GM18519 (cell line): ENCODE measurements around the gene MED27.
"Not testable (repeated sequence)": the region's sequence is repeated elsewhere in the genome, so short reads cannot be mapped to it uniquely, and the experiment has no call there.

Experiments used
- ATAC-seq: cut with Tn5 transposase; IDR thresholded peaks from one replicate; pipeline ENCODE4 v1.9.1; 2021; ENCODE audit warnings: mild to moderate bottlenecking, moderate library complexity; ENCODE audit not compliant: unreplicated experiment, low FRiP score

Gene MED27

GRCh38 chr9:132020820-132021510, 58.7 kb downstream of the MED27 start:
- no peak for ATAC-seq

DNA sequence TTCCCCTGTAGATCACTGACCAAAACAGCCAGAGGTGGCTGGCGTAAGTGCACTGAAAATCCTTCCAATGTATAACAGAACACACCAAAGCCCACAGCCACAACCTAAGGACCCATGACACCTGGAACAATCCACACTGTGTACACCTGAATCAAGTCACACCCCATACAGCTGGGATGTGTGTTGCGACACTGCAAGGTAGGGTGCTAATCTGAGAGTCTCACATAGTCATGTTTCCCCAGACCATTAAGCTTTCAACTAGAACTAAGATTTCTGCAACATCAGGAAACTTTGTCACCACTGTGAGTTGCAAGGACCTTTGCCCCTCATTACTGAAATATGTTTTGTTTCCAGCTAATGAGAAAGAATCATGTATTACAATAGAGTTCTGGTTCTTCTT, 59.4 kb downstream of the MED27 start:
- ATAC-seq = no peak

DNA sequence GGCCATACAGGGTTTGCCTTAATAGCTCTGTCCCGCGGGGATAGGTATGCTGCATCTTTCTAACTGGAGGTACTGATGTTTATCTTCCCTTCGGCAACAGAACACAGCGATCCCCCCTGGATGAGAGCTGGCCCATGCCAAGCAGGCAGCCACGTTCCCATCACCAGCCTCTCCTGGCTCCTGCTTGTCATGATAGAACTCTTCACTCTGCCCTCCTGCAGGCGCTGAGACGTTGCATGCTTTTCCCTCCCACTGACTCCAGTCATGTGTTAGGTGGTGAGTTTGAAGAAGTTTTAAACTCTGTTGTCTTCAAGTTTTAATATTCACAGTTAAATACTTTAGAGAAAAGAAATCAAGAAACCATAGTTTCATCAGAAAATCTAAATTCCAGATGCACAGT, 60.0 kb downstream of the MED27 start:
- no peak for ATAC-seq

GRCh38 chr9:132018957-132019405, 60.7 kb downstream of the MED27 start:
- ATAC-seq = no peak

GRCh38 chr9:132016456-132016855, 63.2 kb downstream of the MED27 start:
- no peak for ATAC-seq

DNA sequence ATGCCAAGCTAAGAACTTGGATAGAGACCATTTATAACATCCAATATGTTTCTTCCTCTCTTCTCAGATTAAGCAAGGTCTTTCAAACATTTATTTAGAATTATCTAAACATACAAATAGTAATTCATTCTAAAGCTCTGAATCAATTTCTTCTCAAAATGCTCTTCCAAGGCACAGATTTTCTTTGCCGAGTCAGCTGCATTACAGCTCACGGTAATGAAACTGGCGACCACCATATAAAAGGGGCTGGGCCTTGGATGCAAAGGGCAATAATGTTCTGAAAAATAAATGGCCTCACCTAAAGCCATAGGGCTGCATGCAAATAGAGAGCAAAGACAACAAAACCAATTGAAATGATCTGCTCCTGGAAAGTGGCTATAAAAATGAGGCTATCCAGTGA, 63.8 kb downstream of the MED27 start:
- ATAC-seq = no peak

DNA sequence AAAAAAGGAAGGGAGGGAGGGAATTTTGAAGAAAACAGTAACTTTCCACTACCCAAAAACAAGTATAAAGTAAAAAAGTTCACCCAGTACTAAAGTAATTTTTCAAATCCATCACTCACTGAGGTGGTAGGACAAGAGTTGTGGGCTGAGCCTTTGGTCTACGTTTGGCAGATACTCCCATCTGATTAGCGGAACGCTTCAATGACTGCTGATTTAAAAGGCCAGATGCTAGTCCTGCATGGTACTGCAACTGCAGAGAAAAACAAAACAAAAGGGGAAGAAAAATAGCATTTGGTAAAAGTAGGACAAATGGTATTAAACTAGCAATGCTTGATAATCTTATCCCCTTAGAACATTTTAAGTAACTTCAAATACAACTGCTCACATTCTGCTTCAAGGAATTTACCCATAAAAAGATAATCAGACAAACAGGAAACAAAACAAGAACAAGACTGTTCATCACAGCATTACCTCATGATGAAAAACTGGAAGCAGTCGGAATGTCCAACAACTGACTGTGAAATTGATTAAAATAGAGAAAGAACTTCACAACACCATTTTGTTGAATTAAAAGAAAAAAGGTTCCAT, 65.4 kb downstream of the MED27 start:
- no peak for ATAC-seq

DNA sequence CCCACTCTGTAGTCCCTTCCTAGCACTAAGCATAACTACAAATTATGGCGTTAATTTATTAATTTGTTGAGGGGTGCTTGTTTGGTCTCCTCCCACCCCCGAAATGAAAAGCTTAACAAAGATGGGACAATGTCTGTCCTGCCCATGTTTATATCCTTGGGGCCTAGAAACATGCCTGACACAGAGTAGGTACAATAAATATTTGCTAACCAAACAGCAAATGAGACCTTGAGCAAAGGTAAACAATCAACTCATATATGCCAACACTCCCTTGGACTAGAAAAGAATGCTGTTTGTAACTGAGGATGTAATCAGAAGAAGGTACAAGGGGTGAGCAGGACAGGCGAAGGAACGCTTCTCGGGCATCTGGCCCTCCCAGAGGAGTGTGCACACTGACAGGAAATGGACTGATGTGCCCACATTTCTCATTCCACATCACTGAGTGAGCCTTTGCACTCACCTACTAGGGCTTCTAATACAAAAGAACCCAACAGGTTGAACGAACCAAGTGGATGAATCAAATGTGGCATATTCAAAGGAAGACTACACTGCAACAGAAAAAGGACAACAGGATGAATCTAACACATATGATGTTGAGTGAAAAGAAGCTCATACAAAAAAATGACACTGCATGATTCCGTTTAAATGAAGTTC, 66.8 kb downstream of the MED27 start:
- no peak for ATAC-seq

- ATAC-seq = no peak
Measured at GRCh38 chr9:132011896-132012295, 67.8 kb downstream of the MED27 start.

- no peak for ATAC-seq
Measured at GRCh38 chr9:132011309-132011708, 68.4 kb downstream of the MED27 start.

DNA sequence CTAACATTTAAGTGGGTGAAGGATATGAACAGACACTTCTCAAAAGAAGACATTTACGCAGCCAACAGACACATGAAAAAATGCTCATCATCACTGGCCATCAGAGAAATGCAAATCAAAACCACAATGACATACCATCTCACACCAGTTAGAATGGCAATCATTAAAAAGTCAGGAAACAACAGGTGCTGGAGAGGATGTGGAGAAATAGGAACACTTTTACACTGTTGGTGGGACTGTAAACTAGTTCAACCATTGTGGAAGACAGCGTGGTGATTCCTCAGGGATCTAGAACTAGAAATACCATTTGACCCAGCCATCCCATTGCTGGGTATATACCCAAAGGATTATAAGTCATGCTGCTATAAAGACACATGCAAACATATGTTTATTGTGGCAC, 69.5 kb downstream of the MED27 start:
- not testable (repeated sequence) for ATAC-seq

- no peak for ATAC-seq
Measured at GRCh38 chr9:132008855-132009812, 70.5 kb downstream of the MED27 start.

GRCh38 chr9:132008184-132008803, 71.4 kb downstream of the MED27 start:
- ATAC-seq = no peak

GRCh38 chr9:132007371-132008025, 72.2 kb downstream of the MED27 start:
- no peak for ATAC-seq

DNA sequence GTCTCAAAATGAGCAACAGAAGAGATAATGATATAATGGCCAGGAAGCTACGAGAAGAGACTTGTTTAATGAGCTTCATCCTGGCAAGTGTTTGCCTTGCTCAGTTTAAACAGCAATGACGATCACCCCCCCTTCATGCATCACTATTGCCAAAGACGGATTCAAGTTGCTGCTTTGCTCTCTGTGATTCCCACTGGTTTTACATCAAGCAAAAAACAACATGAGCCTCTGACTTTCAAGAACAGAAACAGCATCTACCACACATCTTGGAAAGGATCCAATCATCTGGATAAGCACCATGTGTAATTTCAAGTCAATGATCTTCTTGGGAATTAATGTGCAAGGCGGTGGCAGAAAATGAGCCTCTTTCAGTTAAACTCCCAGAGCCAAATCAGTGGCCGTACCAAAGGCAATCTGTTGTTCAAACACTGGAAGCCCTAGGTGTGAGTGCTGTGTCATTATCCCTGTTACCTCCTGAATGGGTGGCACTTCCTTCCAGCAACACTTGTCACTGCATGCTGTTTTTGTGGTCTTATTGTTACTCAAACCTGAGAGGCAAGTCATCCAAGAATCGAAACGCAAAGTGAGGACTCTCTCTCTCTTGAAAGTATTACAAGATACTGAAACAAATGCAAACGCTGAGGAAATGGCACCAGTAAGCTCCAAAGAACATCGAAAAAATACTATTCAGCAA, 72.8 kb downstream of the MED27 start:
- ATAC-seq = no peak

DNA sequence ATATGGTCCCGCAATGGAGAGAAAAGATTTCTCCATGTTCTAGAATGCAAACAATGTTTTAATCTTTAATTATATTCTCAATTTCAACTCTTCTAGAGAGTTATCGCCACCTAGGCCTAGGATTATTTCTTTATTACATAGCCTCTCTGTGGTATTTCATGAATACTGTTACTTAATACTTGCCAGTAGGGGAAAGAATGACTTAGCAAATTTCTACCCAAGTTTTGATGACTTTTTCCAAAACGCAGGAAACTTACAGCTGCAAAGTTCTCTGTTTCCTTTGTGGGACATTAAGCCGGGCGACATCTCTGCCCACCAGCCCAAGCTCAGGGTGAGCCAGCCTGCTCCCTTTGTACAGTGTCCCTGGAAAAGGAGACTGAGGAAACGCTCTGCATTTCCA, 73.8 kb downstream of the MED27 start:
- ATAC-seq = no peak

DNA sequence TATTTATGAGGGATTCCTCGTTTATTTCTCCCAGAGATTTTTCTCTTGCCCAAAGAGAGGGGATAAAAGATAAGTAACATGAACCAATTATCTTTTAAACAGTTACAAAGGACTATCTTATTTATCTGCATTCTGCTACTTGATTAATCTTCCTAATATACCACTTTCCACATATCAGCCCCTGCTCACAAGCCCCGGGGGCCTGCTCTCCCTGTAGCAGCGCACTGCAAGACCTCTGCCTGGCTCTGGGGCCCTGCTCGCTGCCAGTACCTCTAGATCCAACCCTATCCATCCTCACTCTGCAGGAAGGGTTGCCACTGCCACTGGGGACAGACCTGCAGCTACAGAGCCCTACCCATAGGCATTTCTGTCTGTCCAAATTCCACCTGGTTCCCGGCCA, 75.3 kb downstream of the MED27 start:
- ATAC-seq = no peak

DNA sequence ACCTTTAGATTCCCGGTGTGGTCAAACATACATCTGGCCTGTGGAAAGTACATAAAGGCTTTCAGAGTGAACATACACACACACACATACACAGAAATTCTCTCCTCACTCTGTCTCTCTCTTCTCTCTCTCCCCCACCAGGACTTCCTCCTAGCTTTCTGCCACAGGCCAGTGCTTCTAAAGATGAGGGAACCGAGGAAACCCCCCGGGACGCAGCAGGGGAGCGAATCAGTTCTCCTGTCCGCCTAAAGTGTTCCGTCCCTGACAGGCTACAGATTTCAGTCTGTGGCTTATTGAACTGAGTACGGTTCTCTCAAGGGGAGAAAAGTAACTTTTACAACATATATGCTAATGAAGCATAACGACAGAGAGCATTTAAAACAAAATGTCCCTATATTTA, 75.8 kb downstream of the MED27 start:
- ATAC-seq = no peak

GRCh38 chr9:132003319-132003704, 76.4 kb downstream of the MED27 start:
- no peak for ATAC-seq
